Kidney (tissue), 14 donors: Measurements from ENCODE around the gene KCTD14. TPM values are rescaled to one million over a fixed set of nuclear protein-coding genes. Genes with fewer than 3 reads are reported as not detected.

Experiments
- DNase-seq, 5 donors: peaks; one replicate each; pipeline ENCODE4 v3.0.0-alpha.2; 2013 to 2020
- FAIRE-seq: peaks from 2 replicates; lab custom pipeline; 2012; peaks lifted over from hg19 to GRCh38; lab: Jason Lieb, UNC
- H3K27ac ChIP-seq, 2 donors: one replicate each; pipeline ENCODE4 v1.7.0; 2013; ENCODE audit warnings: low read depth in 2 of 2, low read length in 2 of 2, inconsistent platforms in 1 of 2
- H3K27me3 ChIP-seq: one replicate; pipeline ENCODE4 v1.7.1; 2013; ENCODE audit warnings: low read length, inconsistent platforms; ENCODE audit not compliant: control insufficient read depth, insufficient read depth
- H3K36me3 ChIP-seq, 3 donors: one replicate each; pipeline versions ENCODE4 v1.7.0 to v1.7.1; 2013; ENCODE audit warnings: low read length in 3 of 3, control low read depth in 1 of 3, inconsistent platforms in 1 of 3; ENCODE audit not compliant: insufficient read depth in 3 of 3, control insufficient read depth in 2 of 3
- H3K4me1 ChIP-seq, 3 donors: one replicate each; pipeline versions ENCODE4 v1.7.0 to v1.7.1; 2013; ENCODE audit warnings: low read length in 3 of 3, inconsistent platforms in 1 of 3, low read depth in 1 of 3; ENCODE audit not compliant: control insufficient read depth in 2 of 3, insufficient read depth in 2 of 3
- H3K4me3 ChIP-seq, 3 donors: one replicate each; pipeline versions ENCODE4 v1.7.0 to v1.8.1; 2013; ENCODE audit warnings: low read length in 3 of 3, control low read depth in 1 of 3, inconsistent platforms in 1 of 3
- H3K9ac ChIP-seq, 3 donors: one replicate each; pipeline versions ENCODE4 v1.7.0 to v1.7.1; 2013; ENCODE audit warnings: low read length in 3 of 3, control low read depth in 1 of 3, inconsistent platforms in 1 of 3
- H3K9me3 ChIP-seq, 3 donors: one replicate each; pipeline versions ENCODE4 v1.7.0 to v1.7.1; 2013; ENCODE audit warnings: low read length in 3 of 3, control low read depth in 1 of 3, inconsistent platforms in 1 of 3; ENCODE audit not compliant: control insufficient read depth in 2 of 3, insufficient read depth in 1 of 3
- intact Hi-C: fragments of 100-400 bp; cut with DNase I; formaldehyde crosslinking; loops from one replicate; pipeline ENCODE4 v1.11.1; 2022
- polyA plus RNA-seq: library from polyadenylated mRNA; stranded (reverse); fragments of 350-450 nt; fragmentation: Illumina TruSeq; extraction: RNeasy Lipid Tissue Mini Kit (QIAGEN cat#74804); gene quantifications from one replicate; pipeline ENCODE4 v1.2.3, GENCODE V29; 2014; ENCODE audit warnings: low read depth, low replicate concordance; ENCODE audit not compliant: insufficient read depth
- total RNA-seq: library from RNA; stranded (reverse); fragmentation: NEBNext Ultra II Directional; extraction: Animal tissue kit (Norgen Biotek cat#: 25700); gene quantifications from one replicate; pipeline ENCODE4 v1.2.1, GENCODE V29; 2021
- TF ChIP-seq, protein P1 (sequence below): IDR thresholded peaks from 3 replicates; pipeline ENCODE4 v1.5.1; 2012; ENCODE audit warnings: mild to moderate bottlenecking, moderate library complexity, borderline replicate concordance; ENCODE audit not compliant: insufficient read depth; ENCODE audit errors: extremely low read depth
- donor health status: control.
- donor health status: control.
- donor health status: control.
- donor health status: control.
- donor health status: control.
- donor health status: DM: yes; HTN: yes; CAD: no.
- donor health status: Normal renal cell carcinoma (clear cell type).

Gene KCTD14
- total and polyA plus RNA-seq, 2 donors from 2014 or later = 13.7 to 14.8 TPM

- Histone ChIP-seq H3K9me3 (no peaks in the 10 kb centered on the region), H3K9ac (no peak overlapping the region), H3K36me3 (no peaks in the 10 kb centered on the region), H3K27me3 (no peaks in the 10 kb centered on the region), H3K27ac (no peak overlapping the region), H3K4me3 (no peak overlapping the region), H3K4me1 (peaks cover 0 to 2% (median under 1%) of the 10 kb centered on the region in 3 donors)
- TF ChIP-seq, protein P1, sequence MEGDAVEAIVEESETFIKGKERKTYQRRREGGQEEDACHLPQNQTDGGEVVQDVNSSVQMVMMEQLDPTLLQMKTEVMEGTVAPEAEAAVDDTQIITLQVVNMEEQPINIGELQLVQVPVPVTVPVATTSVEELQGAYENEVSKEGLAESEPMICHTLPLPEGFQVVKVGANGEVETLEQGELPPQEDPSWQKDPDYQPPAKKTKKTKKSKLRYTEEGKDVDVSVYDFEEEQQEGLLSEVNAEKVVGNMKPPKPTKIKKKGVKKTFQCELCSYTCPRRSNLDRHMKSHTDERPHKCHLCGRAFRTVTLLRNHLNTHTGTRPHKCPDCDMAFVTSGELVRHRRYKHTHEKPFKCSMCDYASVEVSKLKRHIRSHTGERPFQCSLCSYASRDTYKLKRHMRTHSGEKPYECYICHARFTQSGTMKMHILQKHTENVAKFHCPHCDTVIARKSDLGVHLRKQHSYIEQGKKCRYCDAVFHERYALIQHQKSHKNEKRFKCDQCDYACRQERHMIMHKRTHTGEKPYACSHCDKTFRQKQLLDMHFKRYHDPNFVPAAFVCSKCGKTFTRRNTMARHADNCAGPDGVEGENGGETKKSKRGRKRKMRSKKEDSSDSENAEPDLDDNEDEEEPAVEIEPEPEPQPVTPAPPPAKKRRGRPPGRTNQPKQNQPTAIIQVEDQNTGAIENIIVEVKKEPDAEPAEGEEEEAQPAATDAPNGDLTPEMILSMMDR = peak; percentile 51
- FAIRE-seq = no peak
- intact Hi-C loops = no loop called here
- DNase-seq = peak in 4 of 5 donors; percentile 43 to 85 (median 58)
Measured at GRCh38 chr11:78000193-78000592, 22.9 kb downstream of the KCTD14 start.

DNA sequence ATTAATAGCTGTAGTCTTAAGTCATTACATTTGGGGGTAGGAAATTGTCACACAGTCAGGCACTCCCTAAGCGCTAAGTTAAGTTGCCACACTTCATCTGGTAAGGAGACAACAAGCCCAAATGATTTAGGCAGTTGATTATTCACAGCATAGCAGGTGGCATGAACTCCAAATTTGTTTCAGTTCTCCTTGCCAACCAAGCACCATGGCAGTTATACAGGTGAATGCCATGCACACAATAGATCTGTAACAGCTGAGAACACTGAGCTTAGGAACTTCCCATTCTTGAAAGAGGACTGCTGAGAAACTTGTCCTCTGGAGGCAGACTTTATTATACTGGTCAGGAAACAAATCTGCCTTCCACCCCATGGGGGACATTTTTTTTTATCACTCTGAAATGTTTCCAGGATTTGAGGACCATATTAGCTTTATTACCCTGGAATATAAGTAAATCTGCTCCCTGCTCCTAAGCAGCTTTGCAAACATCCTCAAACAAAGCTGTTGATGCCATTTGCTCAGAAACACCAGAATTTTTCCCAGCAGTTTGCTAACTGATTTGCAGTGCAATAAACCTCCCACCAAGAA lies 23.5 kb downstream of the KCTD14 start:
- no peaks in the 10 kb centered on the region for H3K36me3 ChIP-seq
- H3K27ac ChIP-seq = no peak overlapping the region
- intact Hi-C loops = no loop called here
- DNase-seq (peak in 1 of 5 donors; percentile 19), FAIRE-seq (no peak)
- H3K4me3 ChIP-seq = no peak overlapping the region
- no peak overlapping the region for H3K9ac ChIP-seq
- H3K27me3 ChIP-seq = no peaks in the 10 kb centered on the region
- H3K4me1 ChIP-seq = peaks cover 0 to 4% (median 2%) of the 10 kb centered on the region in 3 donors
- H3K9me3 ChIP-seq = no peaks in the 10 kb centered on the region
- TF ChIP-seq, protein P1 = no peak

- H3K27me3 ChIP-seq = no peaks in the 10 kb centered on the region
- peak; percentile 100 for DNase-seq
- H3K4me3 ChIP-seq = peak within 1 kb of the TSS; percentile 85 to 97 (median 92)
- H3K4me1 ChIP-seq = peaks cover 6 to 11% (median 7%) of the 10 kb centered on the region in 3 donors
- H3K27ac ChIP-seq = peak within 1 kb of the TSS; percentile 88
- H3K9me3 ChIP-seq = no peaks in the 10 kb centered on the region
- TF ChIP-seq, protein P1 = no peak
- intact Hi-C loops = no loop called here
- peak; percentile 62 for FAIRE-seq
- peaks cover 0 to 7% (median 5%) of the 10 kb centered on the region in 3 donors for H3K36me3 ChIP-seq
- H3K9ac ChIP-seq = peak within 1 kb of the TSS; percentile 63 to 77 (median 76)
Measured at GRCh38 chr11:77994434-77995362, 28.4 kb downstream of the KCTD14 start, which contains the start of gene INTS4. Gene INTS4, minus strand, starts transcription at chr11:77994668. Its CDS starts 25 bp downstream, at chr11:77994643.
